Spinal cord (tissue), 10 donors: ENCODE measurements around the gene SLC22A4. TPM values are rescaled to one million over a fixed set of nuclear protein-coding genes. Genes with fewer than 3 reads are reported as not detected.
A peak's percentile ranks its signal among the peaks of the same experiment; 100 is the strongest.

ENCODE experiments used
- DNase-seq, 6 donors: peaks; one replicate each; pipeline versions ENCODE4 v3.0.0 to v3.0.0-alpha.2; 2013 to 2015; ENCODE audit warnings: low spot score in 6 of 6, low read depth in 4 of 6
- H3K27ac ChIP-seq: one replicate; pipeline ENCODE4 v1.5.1; 2013; ENCODE audit warnings: low read depth, low read length, control low read depth
- H3K27me3 ChIP-seq: one replicate; pipeline ENCODE4 v1.6.1; 2013; ENCODE audit warnings: low read length; ENCODE audit not compliant: control insufficient read depth, insufficient read depth
- H3K36me3 ChIP-seq: one replicate; pipeline ENCODE4 v1.6.1; 2013; ENCODE audit warnings: low read length; ENCODE audit not compliant: control insufficient read depth, insufficient read depth
- H3K4me1 ChIP-seq: one replicate; pipeline ENCODE4 v1.6.1; 2013; ENCODE audit warnings: low read length; ENCODE audit not compliant: control insufficient read depth, insufficient read depth
- H3K4me3 ChIP-seq: one replicate; pipeline ENCODE4 v1.5.1; 2013; ENCODE audit warnings: low read depth, low read length, control low read depth
- H3K9me3 ChIP-seq: one replicate; pipeline ENCODE4 v1.6.1; 2013; ENCODE audit warnings: low read length; ENCODE audit not compliant: control insufficient read depth, insufficient read depth
- WGBS: methylation state at CpG from one replicate; pipeline ENCODE4 v1.1.5; 2013; ENCODE audit warnings: missing lambda C conversion rate; ENCODE audit not compliant: insufficient coverage; 5-methylcytosine and 5-hydroxymethylcytosine counted together
- polyA plus RNA-seq, 2 donors: library from polyadenylated mRNA; unstranded; fragments of 120-200 nt; gene quantifications; one replicate each; pipeline ENCODE4 v1.2.1, GENCODE V29; 2013; ENCODE audit not compliant: insufficient read length in 2 of 2
- total RNA-seq, 2 donors: library from RNA; depleted of rRNA in 1 of 2; stranded (reverse); fragments of 120-200 nt in 1 of 2; fragments of >200 nt in 1 of 2; gene quantifications; one replicate each; pipeline versions ENCODE4 v1.2.3 to v1.2.4, GENCODE V29; 2013 to 2014
- donor health status: healthy.

Gene SLC22A4
- total and polyA plus RNA-seq, 4 donors: 4.0 to 8.7 (median 7.7) TPM

GRCh38 chr5:132256086-132256782 is 38.0 kb upstream of the SLC22A4 start:
- no peaks in the 10 kb centered on the region for H3K9me3 ChIP-seq
- peaks cover 53% of the 10 kb centered on the region for H3K4me1 ChIP-seq
- H3K27me3 ChIP-seq: peaks cover 13% of the 10 kb centered on the region
- no peak for DNase-seq
- H3K4me3 ChIP-seq: no peak overlapping the region
- WGBS: 100% methylated on average over 3 of the region's 4 CpGs
- H3K36me3 ChIP-seq: peaks cover 4% of the 10 kb centered on the region
- no peak overlapping the region for H3K27ac ChIP-seq

GRCh38 chr5:132256783-132257130 is 37.4 kb upstream of the SLC22A4 start:
- peaks cover 4% of the 10 kb centered on the region for H3K36me3 ChIP-seq
- peaks cover 58% of the 10 kb centered on the region for H3K4me1 ChIP-seq
- no peaks in the 10 kb centered on the region for H3K9me3 ChIP-seq
- H3K27me3 ChIP-seq: peaks cover 13% of the 10 kb centered on the region
- 100% methylated on average over 1 of the region's 6 CpGs for WGBS
- H3K4me3 ChIP-seq: peak overlapping the region; percentile 79
- no peak for DNase-seq
- H3K27ac ChIP-seq: peak overlapping the region; percentile 75

- H3K36me3 ChIP-seq: peaks cover 6% of the 10 kb centered on the region
- peak in 3 of 6 donors; percentile 46 to 88 (median 76) for DNase-seq
- 11% methylated on average over 86 of the region's 88 CpGs for whole genome bisulfite sequencing
Observed at GRCh38 chr5:132257131-132258101, 36.8 kb upstream of the SLC22A4 start, which contains the start of gene PDLIM4. Gene PDLIM4, plus strand, starts transcription at chr5:132257696. Its CDS starts 39 bp downstream, at chr5:132257735.

GRCh38 chr5:132258102-132259068 is 35.8 kb upstream of the SLC22A4 start:
- Histone ChIP-seq H3K27me3 (peaks cover 13% of the 10 kb centered on the region), H3K4me1 (peaks cover 68% of the 10 kb centered on the region), H3K36me3 (peaks cover 15% of the 10 kb centered on the region), H3K9me3 (no peaks in the 10 kb centered on the region), H3K27ac (peak overlapping the region; percentile 89), H3K4me3 (peak overlapping the region; percentile 79)
- 56% methylated on average over 13 of the region's 19 CpGs for WGBS
- DNase-seq: no peak

More at GRCh38 chr5:132257131-132258101, 36.8 kb upstream of the SLC22A4 start, which contains the start of gene PDLIM4:
- Histone ChIP-seq H3K27me3 (peaks cover 13% of the 10 kb centered on the region), H3K4me3 (peak within 1 kb of the TSS; percentile 79), H3K9me3 (no peaks in the 10 kb centered on the region), H3K4me1 (peaks cover 63% of the 10 kb centered on the region), H3K27ac (peak within 1 kb of the TSS; percentile 89)

GRCh38 chr5:132259069-132259851 is 34.9 kb upstream of the SLC22A4 start:
- H3K27ac ChIP-seq: peak overlapping the region; percentile 89
- DNase-seq: peak in 3 of 6 donors; percentile 36 to 85 (median 83)
- 21% methylated on average over 22 of the region's 24 CpGs for WGBS
- peaks cover 71% of the 10 kb centered on the region for H3K4me1 ChIP-seq
- H3K27me3 ChIP-seq: peaks cover 13% of the 10 kb centered on the region
- H3K36me3 ChIP-seq: peaks cover 22% of the 10 kb centered on the region
- H3K9me3 ChIP-seq: no peaks in the 10 kb centered on the region
- H3K4me3 ChIP-seq: peak overlapping the region; percentile 79

- Histone ChIP-seq H3K27ac (peak overlapping the region; percentile 89), H3K4me3 (peak overlapping the region; percentile 6), H3K4me1 (peaks cover 72% of the 10 kb centered on the region), H3K36me3 (peaks cover 25% of the 10 kb centered on the region), H3K27me3 (peaks cover 13% of the 10 kb centered on the region), H3K9me3 (no peaks in the 10 kb centered on the region)
- 75% methylated on average over 6 of the region's 6 CpGs for WGBS
- no peak for DNase-seq
Observed at GRCh38 chr5:132260051-132260450, 34.1 kb upstream of the SLC22A4 start.

GRCh38 chr5:132260714-132261551 is 33.3 kb upstream of the SLC22A4 start:
- peak in 3 of 6 donors; percentile 62 to 87 (median 86) for DNase-seq
- H3K27ac ChIP-seq: peak overlapping the region; percentile 89
- no peaks in the 10 kb centered on the region for H3K9me3 ChIP-seq
- H3K36me3 ChIP-seq: peaks cover 30% of the 10 kb centered on the region
- H3K4me3 ChIP-seq: no peak overlapping the region
- H3K4me1 ChIP-seq: peaks cover 81% of the 10 kb centered on the region
- WGBS: 52% methylated on average over 2 of the region's 6 CpGs
- H3K27me3 ChIP-seq: peaks cover 13% of the 10 kb centered on the region
